ENCODE measurements around the gene PHF5A. TPM values are rescaled to one million over a fixed set of nuclear protein-coding genes. Genes with fewer than 3 reads are reported as not detected.

Gene PHF5A
- total RNA-seq, 1 donor from 2014 or later: 114 TPM

DNA sequence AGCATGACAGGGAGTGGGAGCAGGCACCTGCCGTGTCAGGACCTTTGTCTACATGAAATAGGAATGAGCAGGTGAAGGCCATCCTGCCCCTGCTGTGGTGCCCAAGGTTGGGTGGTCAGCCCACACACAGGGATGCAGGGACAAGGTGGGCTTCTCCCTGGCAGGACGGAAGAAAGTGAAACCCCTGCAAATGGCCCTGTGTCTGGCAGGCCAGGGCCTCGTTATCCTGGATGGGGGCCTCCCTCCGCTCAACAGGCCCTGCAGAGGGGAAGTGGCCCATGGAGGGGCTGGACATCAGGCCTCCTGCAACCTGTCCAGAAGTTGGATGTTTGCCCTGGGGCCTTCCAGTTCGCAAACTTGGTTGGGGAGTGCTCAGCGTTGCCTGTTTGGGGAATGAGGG, 36.8 kb downstream of the PHF5A start:
- H3K27ac ChIP-seq: no peak overlapping the region
- no peaks in the 10 kb centered on the region for H3K4me1 ChIP-seq
- no peaks in the 10 kb centered on the region for H3K36me3 ChIP-seq
- peaks cover 23% of the 10 kb centered on the region for H3K79me2 ChIP-seq (ENCODE audit: low read depth)
- Mint-ChIP-seq H3K4me3 (no peak overlapping the region), H3K4me1 (no peaks in the 10 kb centered on the region), H3K9me3 (no peaks in the 10 kb centered on the region), H3K27me3 (ENCODE audit: insufficient read depth, low read depth) (peaks cover 5% of the 10 kb centered on the region), H3K27ac (no peak overlapping the region), H3K36me3 (peaks cover 26% of the 10 kb centered on the region)
- DNase-seq (ENCODE audit: low spot score): no peak
- no peaks in the 10 kb centered on the region for H3K9me3 ChIP-seq (ENCODE audit: low read depth)
- H3K4me3 ChIP-seq: no peak overlapping the region
- no peak overlapping the region for H3K9ac ChIP-seq
- H3K4me2 ChIP-seq: no peak overlapping the region
- no peak overlapping the region for H2AFZ ChIP-seq (replicated peaks)
- TF ChIP-seq EZH2 (IDR thresholded peaks at IDR 0.05) (no peak), EZH2phosphoT487 (IDR thresholded peaks at IDR 0.05) (no peak)
- TF ChIP-seq, protein P1, sequence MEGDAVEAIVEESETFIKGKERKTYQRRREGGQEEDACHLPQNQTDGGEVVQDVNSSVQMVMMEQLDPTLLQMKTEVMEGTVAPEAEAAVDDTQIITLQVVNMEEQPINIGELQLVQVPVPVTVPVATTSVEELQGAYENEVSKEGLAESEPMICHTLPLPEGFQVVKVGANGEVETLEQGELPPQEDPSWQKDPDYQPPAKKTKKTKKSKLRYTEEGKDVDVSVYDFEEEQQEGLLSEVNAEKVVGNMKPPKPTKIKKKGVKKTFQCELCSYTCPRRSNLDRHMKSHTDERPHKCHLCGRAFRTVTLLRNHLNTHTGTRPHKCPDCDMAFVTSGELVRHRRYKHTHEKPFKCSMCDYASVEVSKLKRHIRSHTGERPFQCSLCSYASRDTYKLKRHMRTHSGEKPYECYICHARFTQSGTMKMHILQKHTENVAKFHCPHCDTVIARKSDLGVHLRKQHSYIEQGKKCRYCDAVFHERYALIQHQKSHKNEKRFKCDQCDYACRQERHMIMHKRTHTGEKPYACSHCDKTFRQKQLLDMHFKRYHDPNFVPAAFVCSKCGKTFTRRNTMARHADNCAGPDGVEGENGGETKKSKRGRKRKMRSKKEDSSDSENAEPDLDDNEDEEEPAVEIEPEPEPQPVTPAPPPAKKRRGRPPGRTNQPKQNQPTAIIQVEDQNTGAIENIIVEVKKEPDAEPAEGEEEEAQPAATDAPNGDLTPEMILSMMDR (IDR thresholded peaks at IDR 0.05): no peak
- peaks cover 53% of the 10 kb centered on the region for H4K20me1 ChIP-seq (ENCODE audit: low read depth)
- peaks cover 20% of the 10 kb centered on the region for H3F3A ChIP-seq (ENCODE audit: low read depth)
- no peaks in the 10 kb centered on the region for H3K27me3 ChIP-seq

DNA sequence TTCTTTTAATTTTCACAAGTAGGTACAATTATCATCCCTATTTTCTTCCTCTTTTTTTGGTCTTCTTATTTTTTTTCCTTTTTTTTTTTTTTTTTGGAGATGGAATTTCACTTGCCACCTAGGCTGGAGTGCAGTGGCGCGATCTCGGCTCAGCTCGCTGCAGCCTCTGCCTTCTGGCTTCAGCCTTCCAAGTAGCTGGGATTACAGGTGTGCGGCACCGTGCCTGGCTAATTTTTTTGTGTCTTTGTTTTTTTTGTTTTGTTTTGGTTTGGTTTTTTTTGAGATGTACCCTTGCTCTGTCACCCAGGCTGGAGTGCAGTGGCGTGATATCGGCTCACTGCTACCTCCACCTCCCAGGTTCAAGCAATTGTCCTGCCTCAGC, 38.5 kb downstream of the PHF5A start:
- H4K20me1 ChIP-seq (ENCODE audit: low read depth): peaks cover 36% of the 10 kb centered on the region
- H3F3A ChIP-seq (ENCODE audit: low read depth): peaks cover 17% of the 10 kb centered on the region
- TF ChIP-seq, protein P1 (IDR thresholded peaks at IDR 0.05): no peak
- TF ChIP-seq EZH2 (IDR thresholded peaks at IDR 0.05) (no peak), EZH2phosphoT487 (IDR thresholded peaks at IDR 0.05) (no peak)
- H2AFZ ChIP-seq (replicated peaks): no peak overlapping the region
- H3K79me2 ChIP-seq (ENCODE audit: low read depth): peaks cover 6% of the 10 kb centered on the region
- Mint-ChIP-seq H3K9me3 (no peaks in the 10 kb centered on the region), H3K27me3 (ENCODE audit: insufficient read depth, low read depth) (peaks cover 5% of the 10 kb centered on the region), H3K4me1 (no peaks in the 10 kb centered on the region), H3K36me3 (peaks cover 17% of the 10 kb centered on the region), H3K27ac (no peak overlapping the region), H3K4me3 (no peak overlapping the region)
- H3K4me2 ChIP-seq: no peak overlapping the region
- H3K9me3 ChIP-seq (ENCODE audit: low read depth): no peaks in the 10 kb centered on the region
- no peak overlapping the region for H3K27ac ChIP-seq
- no peak overlapping the region for H3K9ac ChIP-seq
- DNase-seq (ENCODE audit: low spot score): no peak
- H3K36me3 ChIP-seq: no peaks in the 10 kb centered on the region
- no peak overlapping the region for H3K4me3 ChIP-seq
- no peaks in the 10 kb centered on the region for H3K27me3 ChIP-seq
- H3K4me1 ChIP-seq: no peaks in the 10 kb centered on the region

DNA sequence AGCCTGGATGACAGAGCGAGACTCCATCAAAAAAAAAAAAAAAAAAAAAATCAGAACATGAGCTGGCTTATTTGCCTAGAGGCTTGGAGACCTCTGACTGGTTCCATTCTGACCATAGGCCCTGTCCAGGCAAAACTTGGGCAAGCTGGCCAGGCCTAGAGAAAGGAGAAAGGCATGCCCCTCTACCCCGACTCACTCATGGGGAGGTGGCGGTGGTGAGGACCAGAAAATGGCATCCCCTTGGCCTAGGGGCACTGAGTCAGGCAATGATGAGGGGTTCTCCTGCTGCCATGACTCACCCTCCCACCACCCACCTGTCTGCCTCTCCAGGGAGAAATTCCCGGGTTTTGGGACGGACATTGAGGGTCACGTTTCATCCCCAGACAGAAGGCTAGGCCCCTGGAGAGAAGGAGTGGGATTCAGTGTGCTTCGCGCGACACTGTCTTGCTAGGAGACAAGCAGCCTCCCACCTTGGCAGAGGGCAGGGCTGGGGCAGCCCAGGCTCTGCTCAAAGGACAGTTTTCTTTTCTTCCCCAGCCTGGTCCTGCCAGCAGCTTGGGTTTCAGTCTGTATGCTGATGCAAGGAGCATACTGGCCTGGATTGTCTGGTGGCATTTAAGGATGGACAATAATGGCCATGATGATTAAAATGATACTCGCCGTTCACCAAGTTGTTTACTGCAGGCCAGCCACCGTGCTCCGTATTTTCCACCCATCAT, 39.1 kb downstream of the PHF5A start:
- no peak for DNase-seq (ENCODE audit: low spot score)
- H3K4me1 Mint-ChIP-seq: no peaks in the 10 kb centered on the region
- no peaks in the 10 kb centered on the region for H3K36me3 ChIP-seq

More for the DNA sequence above, 39.1 kb downstream of the PHF5A start:
- Mint-ChIP-seq H3K27me3 (ENCODE audit: insufficient read depth, low read depth) (peaks cover 5% of the 10 kb centered on the region), H3K4me3 (no peak overlapping the region), H3K9me3 (no peaks in the 10 kb centered on the region), H3K27ac (no peak overlapping the region), H3K36me3 (peaks cover 17% of the 10 kb centered on the region)
- no peak overlapping the region for H3K4me3 ChIP-seq
- no peak overlapping the region for H2AFZ ChIP-seq (replicated peaks)
- peaks cover 4% of the 10 kb centered on the region for H3K79me2 ChIP-seq (ENCODE audit: low read depth)
- TF ChIP-seq EZH2 (IDR thresholded peaks at IDR 0.05): no peak
- TF ChIP-seq EZH2phosphoT487 (IDR thresholded peaks at IDR 0.05): no peak
- TF ChIP-seq, protein P1 (IDR thresholded peaks at IDR 0.05): no peak
- peaks cover 17% of the 10 kb centered on the region for H3F3A ChIP-seq (ENCODE audit: low read depth)
- H4K20me1 ChIP-seq (ENCODE audit: low read depth): peaks cover 31% of the 10 kb centered on the region
- no peaks in the 10 kb centered on the region for H3K27me3 ChIP-seq
- no peak overlapping the region for H3K27ac ChIP-seq
- H3K4me2 ChIP-seq: no peak overlapping the region
- no peaks in the 10 kb centered on the region for H3K4me1 ChIP-seq
- no peak overlapping the region for H3K9ac ChIP-seq
- H3K9me3 ChIP-seq (ENCODE audit: low read depth): no peaks in the 10 kb centered on the region

Measured in neural progenitor cell (in vitro differentiated cells).